GM12878 (cell line): ENCODE results near the gene BLOC1S5. TPM values are rescaled to one million over a fixed set of nuclear protein-coding genes. Genes with fewer than 3 reads are reported as not detected.

Source experiments
- ATAC-seq: fragments of 200-7000 bp; cut with Tn5 transposase; 3 replicates; pipeline ENCODE4 v1.9.1; 2020; ENCODE audit warnings: mild to moderate bottlenecking, moderate library complexity
- BruUV-seq: library from RNA; stranded (reverse); fragments of 400-500 nt; replicated peaks from 2 replicates; lab custom pipeline; 2021; lab: Mats Ljungman, UMichigan
- CTCF ChIA-PET: fragments of 300-600 bp; sonication (Branson Sonifier 250); formaldehyde crosslinking; extraction: SDS; loops from one replicate; lab custom pipeline; 2021; ENCODE audit warnings: inconsistent platforms; lab: Yijun Ruan, JAX
- POLR2A ChIA-PET: fragments of 350-600 bp; formaldehyde crosslinking; extraction: SDS; loops from one replicate; lab custom pipeline; 2021; ENCODE audit warnings: inconsistent platforms; lab: Charles Lee
- RAD21 ChIA-PET: fragments of 300-600 bp; sonication (Branson Sonifier 250); formaldehyde crosslinking; loops from one replicate; lab custom pipeline; 2023; ENCODE audit warnings: antibody characterized with exemption; ENCODE audit not compliant: unreplicated experiment; lab: Charles Lee
- SMC1A ChIA-PET: fragments of 300-600 bp; sonication (Branson Sonifier 250); formaldehyde crosslinking; loops from one replicate; lab custom pipeline; 2023; ENCODE audit not compliant: unreplicated experiment, uncharacterized antibody; lab: Charles Lee
- DNase-seq: peaks from one replicate; pipeline ENCODE4 v3.0.0-alpha.2; 2011; ENCODE audit warnings: low read depth, low spot score
- FAIRE-seq: peaks from 3 replicates; lab custom pipeline; 2011; peaks lifted over from hg19 to GRCh38; lab: Jason Lieb, UNC
- H2AFZ ChIP-seq: 2 replicates; pipeline ENCODE4 v1.6.0; 2011; ENCODE audit warnings: low read depth, low read length, control low read depth; ENCODE audit not compliant: control insufficient read depth
- H3K27ac ChIP-seq: 2 replicates; pipeline ENCODE4 v1.5.1; 2011; ENCODE audit warnings: control low read depth; ENCODE audit not compliant: control insufficient read depth, insufficient read depth
- H3K27me3 ChIP-seq, 2 experiments: replicated peaks in 1 of 2; 2 replicates each; pipeline versions ENCODE4 v1.6.0 to v1.6.1; 2011; ENCODE audit warnings: low read length in 1 of 2; ENCODE audit not compliant: control insufficient read depth in 2 of 2, insufficient read depth in 2 of 2
- H3K36me3 ChIP-seq, 2 experiments: 2 replicates each; pipeline ENCODE4 v1.5.1; 2011; ENCODE audit warnings: low read length in 1 of 2; ENCODE audit not compliant: control insufficient read depth in 2 of 2, insufficient read depth in 2 of 2
- H3K4me1 ChIP-seq: 2 replicates; pipeline ENCODE4 v1.6.1; 2011; ENCODE audit warnings: mild to moderate bottlenecking, low read length, moderate library complexity, mixed read lengths; ENCODE audit not compliant: control insufficient read depth, insufficient read depth
- H3K4me2 ChIP-seq: 2 replicates; pipeline ENCODE4 v1.6.0; 2011; ENCODE audit warnings: control low read depth; ENCODE audit not compliant: control insufficient read depth, insufficient read depth
- H3K4me3 ChIP-seq: fragments of 200-600 bp; sonication (generic); 2 replicates; pipeline ENCODE4 v1.5.1; 2016
- H3K79me2 ChIP-seq: 2 replicates; pipeline ENCODE4 v1.6.0; 2011; ENCODE audit warnings: low read length; ENCODE audit not compliant: control insufficient read depth, insufficient read depth
- H3K9ac ChIP-seq: 2 replicates; pipeline ENCODE4 v1.8.0; 2011; ENCODE audit warnings: low read length, control low read depth, mixed read lengths; ENCODE audit not compliant: control insufficient read depth, insufficient read depth
- H3K9me3 ChIP-seq: replicated peaks from 3 replicates; pipeline ENCODE4 v1.5.1; 2011; ENCODE audit warnings: mild to moderate bottlenecking, low read length; ENCODE audit not compliant: control insufficient read depth, insufficient read depth
- H4K20me1 ChIP-seq: 2 replicates; pipeline ENCODE4 v1.6.0; 2011; ENCODE audit not compliant: control insufficient read depth, insufficient read depth
- ASH2L ChIP-seq: fragments of 300-600, 200-600 bp; sonication (generic); IDR thresholded peaks from 2 replicates; pipeline ENCODE4 v1.6.1; 2017; ENCODE audit warnings: low read depth, mild to moderate bottlenecking, borderline replicate concordance
- BHLHE40 ChIP-seq, 2 experiments: fragments of 450-650 bp in 1 of 2; IDR thresholded peaks; 2 replicates each; pipeline ENCODE4 v1.6.1; 2011 to 2017; ENCODE audit warnings: low read depth in 2 of 2, borderline replicate concordance in 1 of 2, improper control_type of control experiment in 1 of 2, low read length in 1 of 2, mild to moderate bottlenecking in 1 of 2
- CHD1 ChIP-seq: IDR thresholded peaks from 2 replicates; pipeline ENCODE4 v1.6.1; 2012; ENCODE audit warnings: low read depth, low read length, improper control_type of control experiment
- CHD4 ChIP-seq: fragments of 200-600 bp; sonication (generic); IDR thresholded peaks from 2 replicates; pipeline ENCODE4 v1.6.1; 2016; ENCODE audit warnings: mild to moderate bottlenecking
- CUX1 ChIP-seq: IDR thresholded peaks from 2 replicates; pipeline ENCODE4 v1.6.1; 2012; ENCODE audit warnings: improper control_type of control experiment, low read depth, low read length; ENCODE audit not compliant: insufficient replicate concordance
- GABPA ChIP-seq: IDR thresholded peaks from 2 replicates; pipeline ENCODE4 v1.6.1; 2014; ENCODE audit warnings: antibody characterized with exemption, low read depth, mild to moderate bottlenecking, inconsistent platforms
- IKZF2 ChIP-seq, 2 experiments: fragments of 450-650 bp; IDR thresholded peaks; 2 replicates each; pipeline ENCODE4 v1.6.1; 2017; ENCODE audit warnings: mild to moderate bottlenecking in 2 of 2, moderate library complexity in 2 of 2
- MAX ChIP-seq: IDR thresholded peaks from 2 replicates; pipeline ENCODE4 v1.6.1; 2012; ENCODE audit warnings: low read depth, low read length, improper control_type of control experiment
- RELB ChIP-seq: fragments of 450-650 bp; IDR thresholded peaks from 2 replicates; pipeline ENCODE4 v1.6.1; 2017; ENCODE audit warnings: low read depth, mild to moderate bottlenecking, moderate library complexity
- SMAD5 ChIP-seq: IDR thresholded peaks from 2 replicates; pipeline ENCODE4 v1.6.1; 2016; ENCODE audit warnings: antibody characterized with exemption, low read depth
- SMC3 ChIP-seq: IDR thresholded peaks from 2 replicates; pipeline ENCODE4 v1.6.1; 2011; ENCODE audit warnings: low read length, improper control_type of control experiment, borderline replicate concordance
- SUPT20H ChIP-seq: IDR thresholded peaks from 2 replicates; pipeline ENCODE4 v1.6.1; 2011; ENCODE audit warnings: low read depth, mild to moderate bottlenecking, low read length, moderate library complexity, borderline replicate concordance; ENCODE audit not compliant: control insufficient read depth
- SUZ12 ChIP-seq: fragments of 200-600 bp; sonication (generic); IDR thresholded peaks from one replicate; pipeline ENCODE4 v1.6.1; 2018; ENCODE audit warnings: antibody characterized with exemption, mild to moderate bottlenecking; ENCODE audit not compliant: unreplicated experiment
- TCF3 ChIP-seq: IDR thresholded peaks from 2 replicates; pipeline ENCODE4 v1.6.1; 2012; ENCODE audit warnings: low read depth, mild to moderate bottlenecking, low read length, borderline replicate concordance; ENCODE audit not compliant: insufficient read depth
- YBX1 ChIP-seq: fragments of 450-650 bp; IDR thresholded peaks from 2 replicates; pipeline ENCODE4 v1.6.1; 2016; ENCODE audit warnings: antibody characterized with exemption
- ZZZ3 ChIP-seq: IDR thresholded peaks from 2 replicates; pipeline ENCODE4 v1.6.1; 2011; ENCODE audit warnings: low read depth; ENCODE audit not compliant: control insufficient read depth, insufficient read length
- WGBS: methylation state at CpG from one replicate; pipeline ENCODE4 v1.1.6; 2016; ENCODE audit warnings: low lambda C conversion rate; ENCODE audit not compliant: insufficient replicate concordance, insufficient coverage; ENCODE audit errors: missing lambda C conversion rate; 5-methylcytosine and 5-hydroxymethylcytosine counted together
- in situ Hi-C: fragments of 300-500 bp; cut with MboI; formaldehyde crosslinking; loops from 9 replicates; pipeline ENCODE4 v1.14.3; 2018; ENCODE audit warnings: mixed read lengths
- intact Hi-C: fragments of 100-400 bp; cut with micrococcal nuclease; formaldehyde crosslinking; loops from one replicate; pipeline ENCODE4 v1.14.2; 2022; ENCODE audit not compliant: unreplicated experiment
- polyA plus RNA-seq, 11 experiments: library from polyadenylated mRNA; depleted of rRNA in 4 of 11; unstranded in 6 of 11; stranded (reverse) in 5 of 11; fragments of >200 nt; fragmentation: Nextera tagmentation in 4 of 11; fragmentation: Illumina TruSeq in 1 of 11; extraction: Ambion mirVana in 4 of 11; extraction: Trizol in 1 of 11; gene quantifications; 1 replicate in 1 of 11; 2 replicates in 10 of 11; pipeline versions ENCODE4 v1.2.1 to v1.2.3, GENCODE V29; 2011 to 2016; ENCODE audit warnings: inconsistent platforms in 2 of 11, missing spikeins in 2 of 11, low read depth in 1 of 11
- total RNA-seq, 4 experiments: library from RNA; depleted of rRNA in 3 of 4; stranded (reverse); fragments of >200 nt in 3 of 4; fragmentation: Illumina TruSeq in 1 of 4; extraction: Trizol in 1 of 4; gene quantifications; 2 replicates each; pipeline versions ENCODE4 v1.2.1 to v1.2.3, GENCODE V29; 2013 to 2021

The BLOC1S5 gene
- total and polyA plus RNA-seq, 10 of the 15 experiments (the other 5 are each of a cell fraction or from before 2014, with no cell fraction given) = 4.3 to 22.2 (median 16.1) TPM

- 63% methylated on average over 4 of the region's 4 CpGs for WGBS
- peaks cover 5 to 34% of the 10 kb centered on the region in 2 experiments for H3K36me3 ChIP-seq
- H2AFZ ChIP-seq = no peak overlapping the region
- no peak for DNase-seq
- peaks cover 7% of the 10 kb centered on the region; the same call in 2 of the 3 replicates for H3K9me3 ChIP-seq
- BruUV-seq = no TSS peak
- no peak for FAIRE-seq
- H3K27me3 ChIP-seq = no peaks in the 10 kb centered on the region
- in situ Hi-C loops (no loop called here), intact Hi-C loops (no loop called here)
- no peak overlapping the region for H3K9ac ChIP-seq
- ATAC-seq = no peak
- ChIA-PET POLR2A (interaction anchor here (1.3 kb wide), 1 partner anchor 18 kb away, joined by 3 read pairs; the partner anchor contains the start of gene EEF1E1), CTCF (interaction anchor here (1.2 kb wide), 1 partner anchor 45 kb away, joined by 3 read pairs; no protein-coding TSS in a partner anchor), RAD21 (no interaction called here), SMC1A (interaction anchor here (0.8 to 1.6 kb wide), 4 partner anchors 9 to 19 kb away, joined by 3 to 5 read pairs (median 4); partner anchors contain the start of gene EEF1E1)
- H4K20me1 ChIP-seq = no peaks in the 10 kb centered on the region
- no peaks in the 10 kb centered on the region; the same call in 1 of the 2 replicates for H3K79me2 ChIP-seq
- no peak overlapping the region for H3K4me3 ChIP-seq
- H3K4me2 ChIP-seq = no peak overlapping the region
- H3K27ac ChIP-seq = no peak overlapping the region
- H3K4me1 ChIP-seq = no peaks in the 10 kb centered on the region
- no peak for TF ChIP-seq ASH2L
- no peak for TF ChIP-seq CHD1
- TF ChIP-seq BHLHE40 (IDR thresholded peaks at IDR 0.05; ENCODE audit: borderline replicate concordance in 1 of 2, low read depth in 2 of 2, low read length in 1 of 2) = no peak
- no peak for TF ChIP-seq SUZ12
- no peak for TF ChIP-seq TCF3
- TF ChIP-seq SUPT20H = no peak
- TF ChIP-seq CUX1 = no peak
- no peak for TF ChIP-seq RELB
- TF ChIP-seq SMC3 = no peak
- no peak for TF ChIP-seq IKZF2 (IDR thresholded peaks at IDR 0.05)
- TF ChIP-seq MAX = no peak
- TF ChIP-seq SMAD5 = no peak
- TF ChIP-seq YBX1 = no peak
- no peak for TF ChIP-seq GABPA
- no peak for TF ChIP-seq CHD4
- TF ChIP-seq ZZZ3 = no peak
Observed at GRCh38 chr6:8084586-8084985, 20.4 kb upstream of the BLOC1S5 start.
